Regular cardiac myocyte (primary cell): ENCODE data around the gene PRAMEF9. TPM values are rescaled to one million over a fixed set of nuclear protein-coding genes. Genes with fewer than 3 reads are reported as not detected.

Experiments
- total RNA-seq: library from RNA; depleted of rRNA; stranded (reverse); fragments of >200 nt; gene quantifications from 2 replicates; pipeline ENCODE4 v1.2.3, GENCODE V29; 2014

The PRAMEF9 gene
- total RNA-seq: not detected in 2 replicates

DNA sequence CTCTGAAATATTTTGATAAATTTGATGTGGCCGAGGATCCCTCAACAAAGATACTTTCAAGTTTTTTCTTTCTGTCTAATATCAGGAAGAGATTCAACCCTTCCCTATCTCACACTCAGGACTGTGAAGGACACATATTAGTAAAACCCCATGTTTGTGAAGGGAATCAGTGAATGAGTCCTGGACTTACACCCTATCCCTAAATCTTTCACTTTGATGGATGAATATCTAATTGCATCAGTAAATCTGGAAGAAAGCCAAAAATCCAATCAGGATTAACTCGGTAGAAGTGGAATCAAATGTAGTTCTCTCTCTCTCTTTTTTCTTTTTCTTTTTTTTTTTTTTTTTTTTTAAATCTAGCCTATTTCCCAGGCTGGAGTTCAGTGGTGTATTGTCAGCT lies at the start of gene PRAMEF9:
TSS of gene PRAMEF9 (plus strand) at position 301 of the 400 bp plus-strand sequence. CDS start 3,433 bp downstream, outside the sequence.

GRCh38 chr1:13155909-13156308 lies 15.7 kb upstream of the PRAMEF9 start, which contains the start of gene PRAMEF26:
Gene PRAMEF26, minus strand, starts transcription at chr1:13156009. Its CDS starts 2,914 bp downstream, at chr1:13153095.

DNA sequence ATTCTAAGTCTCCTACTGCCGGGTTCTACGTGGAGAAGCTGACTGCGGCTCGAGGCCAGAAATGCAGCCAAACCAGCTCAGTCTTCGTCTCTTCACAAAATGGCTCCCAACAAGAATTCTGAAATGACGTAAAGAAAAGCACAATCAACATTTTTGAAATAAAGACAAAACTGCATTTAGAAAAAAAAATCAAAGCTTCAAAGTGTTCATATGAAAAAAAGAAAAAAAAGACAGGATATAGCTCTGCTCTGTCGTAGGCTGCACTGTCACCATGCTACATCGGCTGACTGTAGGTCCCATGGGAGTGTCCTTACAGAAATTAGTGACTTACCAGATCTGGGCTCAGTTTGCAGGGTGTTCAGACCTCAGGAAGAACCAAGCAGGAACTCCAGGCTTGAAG lies 6.1 kb upstream of the PRAMEF9 start, which contains the start of gene HNRNPCL4:
TSS of gene HNRNPCL4 (minus strand) at position 101 of the 400 bp plus-strand sequence. CDS start 164 bp downstream, outside the sequence.

GRCh38 chr1:13201309-13201708 lies 29.7 kb downstream of the PRAMEF9 start, which contains the start of gene PRAMEF13:
Gene PRAMEF13, minus strand, starts transcription at chr1:13201409. Its CDS starts 1,820 bp downstream, at chr1:13199589.

DNA sequence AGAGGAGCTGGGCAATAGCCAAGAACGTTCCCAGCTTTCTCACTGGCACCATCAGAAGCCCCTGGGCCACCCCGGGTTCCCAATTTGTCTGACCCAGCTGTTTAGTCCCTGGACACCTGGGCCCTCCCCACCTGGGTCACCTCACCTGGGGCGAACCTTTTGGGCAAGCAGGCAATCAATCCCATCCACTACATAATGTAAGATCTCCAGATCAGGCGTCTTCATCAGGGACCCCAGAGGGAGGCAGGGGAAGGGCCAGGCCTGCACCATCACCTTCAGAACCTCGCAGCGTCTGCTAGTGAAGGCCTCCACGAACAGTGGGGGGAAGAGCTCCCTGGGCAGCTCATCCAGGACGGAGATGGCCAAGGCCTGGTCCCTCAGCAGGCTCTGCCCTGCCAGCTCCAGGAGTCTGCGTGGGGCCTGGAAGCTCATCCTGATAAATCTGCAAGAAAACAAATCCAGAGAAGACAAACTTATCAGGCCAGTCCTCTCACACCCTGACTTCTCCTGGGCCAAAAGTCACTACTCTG lies 54.1 kb downstream of the PRAMEF9 start, which contains the start of gene PRAMEF18:
TSS of gene PRAMEF18 (minus strand) at position 480 of the 530 bp plus-strand sequence. CDS start at position 432, 48 bp downstream.

Other genes with a start within 250 kb of the PRAMEF9 start
- not detected in 2 replicates for gene PRAMEF6, start 224.3 kb upstream of the PRAMEF9 start, total RNA-seq
- not detected in 2 replicates for gene PRAMEF27, start 115.3 kb upstream of the PRAMEF9 start, total RNA-seq
- not detected in 2 replicates for gene HNRNPCL3, start 111.1 kb upstream of the PRAMEF9 start, total RNA-seq
- gene PRAMEF25, start 101.1 kb upstream of the PRAMEF9 start, total RNA-seq: not detected in 2 replicates
- not detected in 2 replicates for gene HNRNPCL2, start 55.0 kb upstream of the PRAMEF9 start, total RNA-seq
- not detected in 2 replicates for gene PRAMEF26, start 15.8 kb upstream of the PRAMEF9 start, total RNA-seq
- gene HNRNPCL4, start 6.2 kb upstream of the PRAMEF9 start, total RNA-seq: not detected in 2 replicates
- not detected in 2 replicates for gene PRAMEF13, start 29.6 kb downstream of the PRAMEF9 start, total RNA-seq
- gene PRAMEF18, start 54.3 kb downstream of the PRAMEF9 start, total RNA-seq: not detected in 2 replicates
- not detected in 2 replicates for gene PRAMEF5, start 82.3 kb downstream of the PRAMEF9 start, total RNA-seq
- gene PRAMEF8, start 113.3 kb downstream of the PRAMEF9 start, total RNA-seq: not detected in 2 replicates
- gene PRAMEF33, start 131.7 kb downstream of the PRAMEF9 start, total RNA-seq: not detected in 2 replicates
- gene PRAMEF15, start 143.7 kb downstream of the PRAMEF9 start, total RNA-seq: not detected in 2 replicates
- gene PRAMEF14, start 175.3 kb downstream of the PRAMEF9 start, total RNA-seq: not detected in 2 replicates
- gene PRAMEF19, start 200.1 kb downstream of the PRAMEF9 start, total RNA-seq: not detected in 2 replicates
- gene PRAMEF17, start 217.8 kb downstream of the PRAMEF9 start, total RNA-seq: not detected in 2 replicates
- not detected in 2 replicates for gene PRAMEF20, start 238.6 kb downstream of the PRAMEF9 start, total RNA-seq